GM12878 (cell line): Measurements from ENCODE around the gene FRYL. TPM values are rescaled to one million over a fixed set of nuclear protein-coding genes. Genes with fewer than 3 reads are reported as not detected.

ENCODE experiments used
- ATAC-seq: fragments of 200-7000 bp; cut with Tn5 transposase; 3 replicates; pipeline ENCODE4 v1.9.1; 2020; ENCODE audit warnings: mild to moderate bottlenecking, moderate library complexity
- BruUV-seq: library from RNA; stranded (reverse); fragments of 400-500 nt; replicated peaks from 2 replicates; lab custom pipeline; 2021; lab: Mats Ljungman, UMichigan
- CTCF ChIA-PET: fragments of 300-600 bp; sonication (Branson Sonifier 250); formaldehyde crosslinking; extraction: SDS; loops from one replicate; lab custom pipeline; 2021; ENCODE audit warnings: inconsistent platforms; lab: Yijun Ruan, JAX
- POLR2A ChIA-PET: fragments of 350-600 bp; formaldehyde crosslinking; extraction: SDS; loops from one replicate; lab custom pipeline; 2021; ENCODE audit warnings: inconsistent platforms; lab: Charles Lee
- RAD21 ChIA-PET: fragments of 300-600 bp; sonication (Branson Sonifier 250); formaldehyde crosslinking; loops from one replicate; lab custom pipeline; 2023; ENCODE audit warnings: antibody characterized with exemption; ENCODE audit not compliant: unreplicated experiment; lab: Charles Lee
- SMC1A ChIA-PET: fragments of 300-600 bp; sonication (Branson Sonifier 250); formaldehyde crosslinking; loops from one replicate; lab custom pipeline; 2023; ENCODE audit not compliant: unreplicated experiment, uncharacterized antibody; lab: Charles Lee
- DNase-seq: peaks from one replicate; pipeline ENCODE4 v3.0.0-alpha.2; 2011; ENCODE audit warnings: low read depth, low spot score
- FAIRE-seq: peaks from 3 replicates; lab custom pipeline; 2011; peaks lifted over from hg19 to GRCh38; lab: Jason Lieb, UNC
- H2AFZ ChIP-seq: 2 replicates; pipeline ENCODE4 v1.6.0; 2011; ENCODE audit warnings: low read depth, low read length, control low read depth; ENCODE audit not compliant: control insufficient read depth
- H3K27ac ChIP-seq: 2 replicates; pipeline ENCODE4 v1.5.1; 2011; ENCODE audit warnings: control low read depth; ENCODE audit not compliant: control insufficient read depth, insufficient read depth
- H3K27me3 ChIP-seq, 2 experiments: replicated peaks in 1 of 2; 2 replicates each; pipeline versions ENCODE4 v1.6.0 to v1.6.1; 2011; ENCODE audit warnings: low read length in 1 of 2; ENCODE audit not compliant: control insufficient read depth in 2 of 2, insufficient read depth in 2 of 2
- H3K36me3 ChIP-seq, 2 experiments: 2 replicates each; pipeline ENCODE4 v1.5.1; 2011; ENCODE audit warnings: low read length in 1 of 2; ENCODE audit not compliant: control insufficient read depth in 2 of 2, insufficient read depth in 2 of 2
- H3K4me1 ChIP-seq: 2 replicates; pipeline ENCODE4 v1.6.1; 2011; ENCODE audit warnings: mild to moderate bottlenecking, low read length, moderate library complexity, mixed read lengths; ENCODE audit not compliant: control insufficient read depth, insufficient read depth
- H3K4me2 ChIP-seq: 2 replicates; pipeline ENCODE4 v1.6.0; 2011; ENCODE audit warnings: control low read depth; ENCODE audit not compliant: control insufficient read depth, insufficient read depth
- H3K4me3 ChIP-seq: fragments of 200-600 bp; sonication (generic); 2 replicates; pipeline ENCODE4 v1.5.1; 2016
- H3K79me2 ChIP-seq: 2 replicates; pipeline ENCODE4 v1.6.0; 2011; ENCODE audit warnings: low read length; ENCODE audit not compliant: control insufficient read depth, insufficient read depth
- H3K9ac ChIP-seq: 2 replicates; pipeline ENCODE4 v1.8.0; 2011; ENCODE audit warnings: low read length, control low read depth, mixed read lengths; ENCODE audit not compliant: control insufficient read depth, insufficient read depth
- H3K9me3 ChIP-seq: replicated peaks from 3 replicates; pipeline ENCODE4 v1.5.1; 2011; ENCODE audit warnings: mild to moderate bottlenecking, low read length; ENCODE audit not compliant: control insufficient read depth, insufficient read depth
- H4K20me1 ChIP-seq: 2 replicates; pipeline ENCODE4 v1.6.0; 2011; ENCODE audit not compliant: control insufficient read depth, insufficient read depth
- ATF2 ChIP-seq: IDR thresholded peaks from 2 replicates; pipeline ENCODE4 v1.6.1; 2012; ENCODE audit warnings: low read length, inconsistent platforms
- E2F4 ChIP-seq: IDR thresholded peaks from 2 replicates; pipeline ENCODE4 v1.6.1; 2012; ENCODE audit warnings: low read depth, low read length, improper control_type of control experiment
- ESRRA ChIP-seq: IDR thresholded peaks from 2 replicates; pipeline ENCODE4 v1.6.1; 2012; ENCODE audit warnings: mild to moderate bottlenecking, low read length, improper control_type of control experiment
- FOXM1 ChIP-seq: IDR thresholded peaks from 2 replicates; pipeline ENCODE4 v1.6.1; 2012; ENCODE audit warnings: low read depth, mild to moderate bottlenecking, inconsistent platforms, low read length, moderate library complexity
- KDM1A ChIP-seq: fragments of 200-600 bp; sonication (generic); IDR thresholded peaks from 2 replicates; pipeline ENCODE4 v1.6.1; 2016; ENCODE audit warnings: borderline replicate concordance
- MEF2B ChIP-seq: fragments of 450-650 bp; IDR thresholded peaks from 2 replicates; pipeline ENCODE4 v1.6.1; 2018; ENCODE audit warnings: mild to moderate bottlenecking, moderate library complexity; ENCODE audit not compliant: partially characterized antibody, poor library complexity, severe bottlenecking
- PML ChIP-seq: IDR thresholded peaks from 2 replicates; pipeline ENCODE4 v1.6.1; 2012; ENCODE audit warnings: low read length, inconsistent platforms
- SREBF2 ChIP-seq: IDR thresholded peaks from 2 replicates; pipeline ENCODE4 v1.6.1; 2012; ENCODE audit warnings: mild to moderate bottlenecking, low read length
- USF1 ChIP-seq: IDR thresholded peaks from 2 replicates; pipeline ENCODE4 v1.6.1; 2011; ENCODE audit warnings: borderline replicate concordance, low read depth, mild to moderate bottlenecking, moderate library complexity, mixed read lengths, low read length; ENCODE audit not compliant: insufficient read depth; ENCODE audit errors: extremely low read length
- ZNF592 ChIP-seq: fragments of 450-650 bp; IDR thresholded peaks from 2 replicates; pipeline ENCODE4 v1.6.1; 2017; ENCODE audit warnings: mild to moderate bottlenecking, moderate library complexity
- WGBS: methylation state at CpG from one replicate; pipeline ENCODE4 v1.1.6; 2016; ENCODE audit warnings: low lambda C conversion rate; ENCODE audit not compliant: insufficient replicate concordance, insufficient coverage; ENCODE audit errors: missing lambda C conversion rate; 5-methylcytosine and 5-hydroxymethylcytosine counted together
- in situ Hi-C: fragments of 300-500 bp; cut with MboI; formaldehyde crosslinking; loops from 9 replicates; pipeline ENCODE4 v1.14.3; 2018; ENCODE audit warnings: mixed read lengths
- intact Hi-C: fragments of 100-400 bp; cut with micrococcal nuclease; formaldehyde crosslinking; loops from one replicate; pipeline ENCODE4 v1.14.2; 2022; ENCODE audit not compliant: unreplicated experiment
- polyA plus RNA-seq, 11 experiments: library from polyadenylated mRNA; depleted of rRNA in 4 of 11; unstranded in 6 of 11; stranded (reverse) in 5 of 11; fragments of >200 nt; fragmentation: Nextera tagmentation in 4 of 11; fragmentation: Illumina TruSeq in 1 of 11; extraction: Ambion mirVana in 4 of 11; extraction: Trizol in 1 of 11; gene quantifications; 1 replicate in 1 of 11; 2 replicates in 10 of 11; pipeline versions ENCODE4 v1.2.1 to v1.2.3, GENCODE V29; 2011 to 2016; ENCODE audit warnings: inconsistent platforms in 2 of 11, missing spikeins in 2 of 11, low read depth in 1 of 11
- total RNA-seq, 4 experiments: library from RNA; depleted of rRNA in 3 of 4; stranded (reverse); fragments of >200 nt in 3 of 4; fragmentation: Illumina TruSeq in 1 of 4; extraction: Trizol in 1 of 4; gene quantifications; 2 replicates each; pipeline versions ENCODE4 v1.2.1 to v1.2.3, GENCODE V29; 2013 to 2021

Gene FRYL
- total and polyA plus RNA-seq, 10 of the 15 experiments (the other 5 are each of a cell fraction or from before 2014, with no cell fraction given), result 10.3 to 50.6 (median 28.7) TPM

- Histone ChIP-seq H4K20me1 (no peaks in the 10 kb centered on the region), H3K27ac (no peak overlapping the region), H3K4me3 (no peak overlapping the region), H3K4me1 (no peaks in the 10 kb centered on the region), H3K9ac (no peak overlapping the region), H3K36me3 (no peaks in the 10 kb centered on the region)
- no peak for ATAC-seq
- ChIA-PET SMC1A (no interaction called here), POLR2A (no interaction called here), RAD21 (no interaction called here)
- in situ Hi-C loops, result no loop called here
- WGBS, result 98% methylated on average over 4 of the region's 4 CpGs
- no peak for TF ChIP-seq KDM1A
- TF ChIP-seq, all 136 proteins: peak for 0
- FAIRE-seq (no peak), DNase-seq (no peak)
- Histone ChIP-seq H3K27me3 (no peaks in the 10 kb centered on the region), H2AFZ (no peak overlapping the region), H3K4me2 (no peak overlapping the region), H3K79me2 (no peaks in the 10 kb centered on the region), H3K9me3 (no peaks in the 10 kb centered on the region)
- CTCF ChIA-PET, result no interaction called here
- no TSS peak for BruUV-seq
- intact Hi-C loops, result no loop called here
Observed at GRCh38 chr4:48604527-48604926, 175.6 kb downstream of the FRYL start.

GRCh38 chr4:48604041-48604440 lies 176.0 kb downstream of the FRYL start:
- 96% methylated on average over 1 of the region's 1 CpG for WGBS
- no peak for DNase-seq
- no peak for ATAC-seq
- no peaks in the 10 kb centered on the region for H3K27me3 ChIP-seq
- H3K4me1 ChIP-seq, result no peaks in the 10 kb centered on the region
- POLR2A ChIA-PET, result no interaction called here
- H4K20me1 ChIP-seq, result no peaks in the 10 kb centered on the region
- no TSS peak for BruUV-seq
- H3K79me2 ChIP-seq, result no peaks in the 10 kb centered on the region
- RAD21 ChIA-PET, result no interaction called here
- no peak overlapping the region for H3K27ac ChIP-seq
- CTCF ChIA-PET, result no interaction called here
- no peak overlapping the region for H3K9ac ChIP-seq
- H3K4me3 ChIP-seq, result no peak overlapping the region
- in situ Hi-C loops (no loop called here), intact Hi-C loops (no loop called here)
- no peaks in the 10 kb centered on the region for H3K9me3 ChIP-seq
- no peaks in the 10 kb centered on the region for H3K36me3 ChIP-seq
- SMC1A ChIA-PET, result interaction anchor here (0.8 kb wide), 1 partner anchor 178 kb away, joined by 3 read pairs; no protein-coding TSS in a partner anchor
- H3K4me2 ChIP-seq, result no peak overlapping the region
- no peak for FAIRE-seq
- H2AFZ ChIP-seq, result no peak overlapping the region
- TF ChIP-seq ESRRA, result no peak
- no peak for TF ChIP-seq ZNF592
- no peak for TF ChIP-seq E2F4
- TF ChIP-seq USF1, result no peak
- no peak for TF ChIP-seq SREBF2
- TF ChIP-seq PML, result no peak
- no peak for TF ChIP-seq ATF2
- TF ChIP-seq FOXM1, result no peak
- TF ChIP-seq MEF2B, result no peak
